HG02610 (cell line): ENCODE measurements around the gene TBC1D17.

Experiments
- ATAC-seq: cut with Tn5 transposase; IDR thresholded peaks from one replicate; pipeline ENCODE4 v1.9.1; 2021; ENCODE audit warnings: mild to moderate bottlenecking, moderate library complexity; ENCODE audit not compliant: unreplicated experiment

Gene TBC1D17

DNA sequence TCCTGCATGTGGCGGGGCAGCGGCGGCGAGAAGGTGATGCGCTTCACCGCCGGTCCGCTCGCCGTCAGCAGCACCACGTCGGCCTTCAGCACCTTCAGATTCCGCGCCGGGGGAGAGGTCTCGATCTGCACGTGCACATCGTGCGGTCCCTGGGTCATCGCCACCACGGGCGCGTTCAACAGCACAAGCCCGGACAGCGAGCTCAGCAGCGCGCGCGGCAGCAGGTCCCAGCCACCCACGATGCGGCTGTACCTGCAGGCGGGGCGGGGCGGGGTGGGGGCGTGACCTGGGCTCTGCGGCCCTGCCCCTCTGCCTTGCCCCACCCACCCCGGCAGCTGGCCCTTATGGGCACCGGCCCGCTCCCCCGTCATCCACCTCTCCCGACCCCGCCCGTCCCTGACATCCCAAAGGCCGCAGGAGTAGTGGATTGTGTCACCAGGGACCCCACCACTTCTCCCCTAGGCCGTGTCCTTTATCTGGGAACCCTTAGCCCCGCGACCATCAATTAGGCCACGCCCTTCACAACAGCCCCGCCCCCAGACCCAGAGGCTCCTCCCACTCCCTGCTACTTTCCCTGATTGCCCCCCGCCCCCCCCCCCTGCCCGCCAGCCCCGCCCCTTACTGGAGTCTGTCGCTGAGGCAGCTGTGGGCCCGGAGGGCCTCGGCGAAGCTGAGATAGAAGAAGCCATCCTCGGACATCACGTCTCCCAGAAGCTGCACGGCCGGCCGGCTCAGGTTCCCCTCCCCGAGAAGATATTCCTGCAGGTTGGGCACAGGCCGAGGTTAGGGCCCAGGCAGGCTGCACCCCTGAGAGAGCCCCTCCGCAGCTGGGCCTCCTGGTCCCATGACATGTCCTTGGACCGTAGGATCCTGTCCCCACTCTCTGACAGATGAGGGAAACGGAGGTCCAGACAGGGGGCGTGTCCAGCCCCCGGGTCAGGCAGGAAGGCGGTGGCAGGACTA lies 13.1 kb downstream of the TBC1D17 start:
- ATAC-seq = no peak

DNA sequence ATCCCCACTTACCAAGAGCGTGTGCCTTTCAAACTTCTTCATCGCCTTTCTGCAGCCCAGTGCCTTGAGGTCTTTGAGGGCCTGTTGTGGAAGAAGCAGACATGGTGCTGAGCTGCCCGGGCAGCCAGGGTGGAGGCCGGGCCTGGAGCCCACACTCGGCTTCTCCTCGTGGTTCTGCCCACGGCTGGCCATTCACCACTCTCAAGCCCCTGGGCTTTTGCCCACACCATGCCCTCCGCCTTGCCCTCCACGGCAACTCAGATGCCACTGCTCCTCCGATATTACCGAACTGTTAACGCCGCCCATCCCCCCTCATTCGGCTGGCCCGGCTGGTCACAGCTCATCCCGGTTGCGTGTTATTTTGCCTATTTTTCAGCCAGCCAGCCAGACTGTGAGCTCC lies 13.9 kb downstream of the TBC1D17 start:
- ATAC-seq = no peak

DNA sequence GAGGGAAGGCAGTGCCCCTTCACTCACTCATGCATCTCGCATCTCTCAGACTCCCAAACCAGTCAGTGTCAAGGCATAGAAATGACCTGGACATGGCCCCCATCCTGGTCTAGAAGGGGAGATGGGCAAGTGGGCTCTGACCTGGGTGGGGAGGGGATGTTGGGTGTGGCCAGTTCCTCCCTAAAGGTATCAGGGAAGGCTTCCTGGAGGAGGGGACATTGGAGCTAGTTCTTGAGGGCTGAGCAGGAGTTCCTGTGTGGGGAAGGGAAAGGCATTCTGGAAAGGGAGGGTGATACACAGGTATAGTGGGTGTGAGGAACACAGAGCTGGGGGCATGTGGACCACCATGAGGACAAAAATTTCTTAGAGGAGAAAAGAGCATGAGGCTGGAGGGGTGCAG lies 15.2 kb downstream of the TBC1D17 start:
- ATAC-seq = no peak

DNA sequence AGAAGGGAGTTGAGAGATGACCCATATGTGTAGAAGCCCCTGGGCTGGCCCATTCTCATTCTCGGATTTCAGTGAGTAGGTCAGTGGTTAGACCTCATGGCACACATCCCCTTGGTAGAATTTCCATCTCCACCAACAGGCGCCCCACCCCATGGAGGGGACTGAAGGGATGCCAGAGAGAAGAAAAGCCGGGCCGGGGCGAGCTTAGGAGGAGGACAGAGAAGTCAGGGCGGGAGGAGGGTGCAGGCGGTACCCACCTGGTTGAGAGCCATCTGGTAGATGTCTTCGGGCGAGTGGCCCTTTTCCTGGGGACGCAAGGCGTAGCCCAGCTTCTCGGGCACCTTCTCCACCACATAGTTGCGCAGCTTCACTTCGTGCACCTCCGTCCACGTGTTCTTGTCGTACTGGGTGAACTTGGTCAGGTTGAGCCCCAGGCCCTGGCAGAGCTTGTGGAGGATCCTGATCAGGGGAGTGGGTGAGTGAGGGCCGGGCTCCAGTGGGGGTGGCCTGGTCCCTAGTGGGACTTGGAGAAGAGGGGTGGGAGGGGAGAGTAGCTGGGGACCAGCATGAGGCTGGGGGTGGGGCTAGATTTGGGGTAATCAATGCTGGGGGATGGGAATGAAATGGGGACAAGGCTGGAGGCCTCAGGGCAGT lies 16.6 kb downstream of the TBC1D17 start:
- no peak for ATAC-seq

DNA sequence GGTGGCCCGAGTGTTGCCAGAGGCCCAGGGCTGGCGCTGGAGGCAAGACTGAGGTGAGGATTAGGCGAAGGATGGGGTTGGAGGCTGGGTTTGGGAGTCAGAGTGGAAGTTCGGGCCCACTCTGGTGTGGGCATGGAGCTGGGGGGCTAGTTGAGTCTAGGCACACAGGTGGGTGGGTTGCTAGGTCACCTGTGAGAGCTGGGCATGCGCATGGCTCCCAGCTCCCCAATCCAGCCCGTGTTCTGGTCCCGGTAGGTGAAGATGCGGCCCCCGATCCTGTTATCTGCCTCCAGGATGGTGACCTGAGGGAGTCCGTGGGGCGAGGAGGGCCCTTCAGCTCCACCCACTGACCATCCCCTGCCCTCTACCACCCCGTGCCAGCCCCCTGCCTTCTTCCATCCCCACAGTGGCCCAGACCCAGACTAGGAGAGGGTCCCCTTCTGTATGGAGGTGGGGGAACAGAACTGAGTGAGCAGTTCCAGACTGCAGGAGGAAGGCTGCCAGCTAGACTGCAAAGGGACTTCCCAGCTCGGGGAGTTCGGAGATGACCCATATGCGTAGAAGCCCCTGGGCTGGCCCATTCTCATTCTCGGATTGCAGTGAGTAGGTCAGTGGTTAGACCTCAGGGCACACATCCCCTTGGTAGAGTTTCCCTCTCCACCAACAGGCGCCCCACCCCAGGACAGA lies 17.5 kb downstream of the TBC1D17 start:
- ATAC-seq = peak; percentile 33

DNA sequence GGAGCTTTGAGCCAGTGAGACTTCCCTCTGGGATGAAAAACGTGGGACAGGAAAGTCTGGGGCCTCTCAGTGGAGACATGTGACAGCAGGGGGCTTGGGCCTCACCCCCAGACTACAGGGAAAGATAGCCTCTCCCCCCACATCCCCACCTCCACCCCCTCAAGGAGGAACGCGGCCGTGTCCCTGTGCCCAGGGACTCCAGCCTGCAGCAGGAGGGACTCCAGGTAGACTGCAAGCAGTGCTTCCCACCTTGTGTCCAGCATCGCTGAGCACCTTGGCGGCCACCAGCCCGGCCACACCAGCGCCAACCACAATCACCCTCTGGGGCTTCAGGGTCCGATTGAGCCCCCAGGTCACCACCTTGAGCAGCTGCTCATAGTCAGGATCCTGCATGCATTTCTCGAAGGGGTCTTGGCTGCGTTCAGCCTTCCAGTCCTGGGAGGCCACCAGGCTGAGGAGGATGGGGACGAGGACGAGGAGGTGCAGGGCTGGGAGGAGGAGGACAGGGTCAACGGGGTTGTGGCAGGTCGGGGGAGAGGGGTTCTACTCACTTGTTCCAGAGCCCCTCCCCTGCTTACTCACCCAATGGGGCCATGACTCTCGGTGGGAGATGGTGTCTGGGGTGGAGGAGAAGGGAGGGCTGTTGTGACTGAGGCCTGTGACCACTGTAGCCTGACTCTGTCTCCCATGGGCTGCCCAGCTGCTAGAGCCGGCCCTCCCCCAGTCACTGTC lies 18.2 kb downstream of the TBC1D17 start:
- no peak for ATAC-seq

DNA sequence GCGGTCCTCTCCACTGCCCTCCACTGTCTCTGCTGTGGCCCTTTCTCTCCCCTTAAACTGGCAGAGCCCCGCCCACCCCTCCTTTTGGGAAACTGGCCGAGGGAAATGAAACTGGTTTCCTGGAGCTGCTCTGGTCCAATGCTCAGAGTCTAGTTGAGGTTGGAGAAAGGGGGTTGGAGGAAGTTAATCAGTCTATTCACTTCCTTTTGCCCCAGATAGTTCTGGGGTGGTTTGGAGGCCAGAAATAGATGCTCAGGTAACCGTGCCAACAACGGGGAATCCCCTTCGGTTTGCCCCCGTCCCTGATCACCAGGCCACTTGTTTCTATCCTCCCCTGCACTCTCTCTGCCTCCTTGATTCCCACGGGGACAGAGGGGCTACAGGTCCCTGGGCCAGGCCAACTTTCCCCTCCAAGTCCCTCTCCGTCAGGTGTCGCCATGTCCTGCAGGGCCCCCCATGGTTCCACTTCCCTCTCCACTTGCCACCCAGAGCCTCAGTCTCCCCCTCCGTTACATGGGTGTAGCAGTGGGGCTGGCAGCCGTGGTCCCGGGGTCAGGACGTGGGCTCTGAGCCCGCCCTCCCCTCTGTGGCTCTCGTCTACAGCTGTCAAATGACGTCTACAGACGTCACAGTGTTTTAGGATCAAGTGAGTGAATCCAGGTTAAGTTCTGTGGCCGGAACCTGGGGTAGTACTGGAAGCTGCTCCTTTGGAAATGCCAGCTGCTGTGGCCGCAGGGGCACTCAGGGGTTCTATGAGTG lies 19.5 kb downstream of the TBC1D17 start, which contains the start of gene IL4I1:
IL4I1 (minus strand) TSS at position 25 of the 759 bp plus-strand sequence. CDS start 727 bp downstream, outside the sequence.
- ATAC-seq = peak; percentile 54

DNA sequence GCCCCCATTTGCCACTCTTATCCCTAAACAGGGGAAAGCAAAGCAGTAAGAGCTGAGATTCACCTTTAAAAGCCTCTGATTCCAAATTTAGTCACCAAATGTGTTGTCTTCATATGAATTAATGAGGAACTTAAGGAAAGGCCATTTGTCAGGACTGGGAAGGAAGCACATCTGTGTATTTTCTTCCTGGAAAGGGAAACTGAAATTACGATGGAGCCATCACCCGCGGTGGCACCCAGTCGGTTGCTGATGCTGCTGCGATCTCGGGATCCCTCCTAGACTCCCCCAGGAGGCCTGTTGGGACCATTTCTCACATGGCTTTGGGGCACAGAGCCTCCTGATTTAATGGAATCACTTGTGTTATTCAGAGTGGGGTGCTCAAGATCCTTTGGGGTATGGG lies 26.6 kb downstream of the TBC1D17 start:
- no peak for ATAC-seq

DNA sequence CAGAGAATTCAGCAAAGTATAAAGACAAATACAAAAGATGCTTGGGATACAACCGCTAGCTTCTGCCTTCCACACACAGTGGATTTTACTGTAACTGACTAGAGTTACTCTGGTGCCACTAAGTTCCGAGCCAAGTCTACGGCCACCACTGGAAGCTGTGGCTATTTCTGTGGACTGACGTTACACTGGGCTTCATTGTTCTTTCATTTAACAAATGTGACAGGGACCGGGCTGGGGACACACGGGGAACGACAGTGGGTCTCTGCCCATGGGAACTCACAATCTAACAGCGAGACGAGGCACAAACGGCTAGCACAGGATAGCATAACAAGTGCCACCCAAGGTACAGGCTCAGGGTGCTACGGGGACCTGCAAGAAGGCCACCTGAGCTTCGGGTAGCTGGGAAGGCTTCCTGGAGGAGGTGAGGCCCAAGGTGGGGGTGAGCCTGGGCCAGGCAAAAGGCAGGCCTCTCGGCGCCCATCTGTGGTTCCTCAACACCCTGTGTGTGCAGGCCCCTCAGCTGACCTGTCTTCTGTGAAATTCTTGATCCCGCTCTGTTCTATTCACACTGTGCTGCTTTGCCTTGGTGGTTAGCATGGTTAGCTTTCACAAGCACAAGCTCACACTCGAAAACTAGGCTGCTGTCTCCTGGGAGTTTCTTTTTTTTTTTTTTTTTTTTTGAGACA lies 29.5 kb downstream of the TBC1D17 start:
- no peak for ATAC-seq

DNA sequence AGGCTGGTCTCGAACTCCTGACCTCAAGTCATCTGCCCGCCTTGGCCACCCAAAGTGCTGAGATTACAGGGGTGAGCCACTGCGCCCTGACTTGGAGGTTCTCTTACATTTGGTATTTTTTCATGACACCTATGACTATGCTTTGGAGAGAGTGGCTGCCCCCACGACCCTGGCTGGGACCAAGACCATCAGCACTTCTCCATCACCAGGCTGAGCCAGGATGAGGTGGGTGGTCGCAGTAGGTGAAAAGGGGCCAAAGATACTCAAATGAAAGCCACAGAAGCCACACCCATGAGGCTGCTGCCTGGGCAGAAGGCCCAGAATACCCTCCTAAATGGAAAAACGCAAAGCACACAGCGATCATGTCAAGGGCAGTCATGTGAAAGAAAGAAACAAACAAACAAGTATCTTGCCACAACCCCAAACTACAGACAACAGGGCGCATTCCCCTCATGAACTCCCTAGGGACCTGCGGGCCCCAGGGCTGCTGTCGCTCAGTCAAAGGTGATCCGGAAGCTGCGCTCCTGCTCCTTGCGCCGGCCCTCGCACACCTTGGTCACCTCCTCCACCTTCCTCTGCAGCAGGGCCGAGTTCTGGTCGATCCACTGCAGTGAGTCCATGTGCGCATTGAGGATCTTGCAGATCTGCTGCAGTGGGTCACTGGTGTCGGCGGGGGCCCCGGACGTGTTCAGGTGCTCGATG lies 30.4 kb downstream of the TBC1D17 start:
- ATAC-seq = no peak

DNA sequence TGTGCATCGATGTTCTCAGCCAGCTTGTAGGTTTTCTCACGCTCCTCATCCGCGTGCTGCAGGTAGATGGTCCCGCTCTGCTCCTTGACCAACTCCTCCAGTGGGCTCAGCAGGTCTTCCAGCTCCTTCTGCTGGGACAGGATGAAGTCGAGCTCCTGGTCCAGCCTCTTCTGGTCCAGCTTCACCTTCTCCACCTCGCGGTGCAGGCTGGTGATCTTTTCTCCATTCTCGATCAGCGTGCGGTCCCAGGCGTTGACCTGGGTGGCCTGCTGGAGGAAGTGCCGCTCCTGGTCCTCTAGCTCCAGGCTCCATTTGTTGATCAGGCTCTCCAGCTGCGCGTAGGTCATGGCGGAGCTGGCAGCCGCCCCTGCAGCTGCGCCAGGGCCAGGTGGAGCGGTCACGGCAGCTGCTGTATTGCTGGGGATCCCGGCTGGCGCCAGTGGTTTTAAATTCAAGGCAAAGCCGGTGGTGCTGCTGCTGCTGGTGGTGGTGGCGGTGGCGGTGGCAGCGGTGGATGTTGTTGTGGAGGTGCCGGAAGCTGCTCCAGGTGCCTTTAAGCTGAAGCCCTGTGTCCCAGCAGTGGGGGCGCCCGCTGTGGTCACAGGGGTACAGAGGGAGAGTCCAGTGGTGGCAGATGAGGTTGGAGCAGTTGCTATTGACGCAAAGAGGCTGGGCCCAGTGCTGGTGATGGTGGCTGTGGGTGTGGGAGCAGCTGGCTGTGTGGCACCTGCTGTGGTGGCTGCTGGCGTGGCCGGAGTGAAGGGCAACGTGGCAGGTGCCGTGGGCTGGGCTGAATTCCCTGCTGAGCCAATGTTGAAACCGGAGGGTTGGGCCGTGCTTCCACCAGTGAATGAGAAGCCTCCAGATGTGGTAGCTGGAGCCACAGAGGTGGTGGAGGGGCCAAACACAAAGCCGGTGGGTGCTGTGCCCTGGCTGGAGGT lies 31.2 kb downstream of the TBC1D17 start:
- ATAC-seq = no peak

DNA sequence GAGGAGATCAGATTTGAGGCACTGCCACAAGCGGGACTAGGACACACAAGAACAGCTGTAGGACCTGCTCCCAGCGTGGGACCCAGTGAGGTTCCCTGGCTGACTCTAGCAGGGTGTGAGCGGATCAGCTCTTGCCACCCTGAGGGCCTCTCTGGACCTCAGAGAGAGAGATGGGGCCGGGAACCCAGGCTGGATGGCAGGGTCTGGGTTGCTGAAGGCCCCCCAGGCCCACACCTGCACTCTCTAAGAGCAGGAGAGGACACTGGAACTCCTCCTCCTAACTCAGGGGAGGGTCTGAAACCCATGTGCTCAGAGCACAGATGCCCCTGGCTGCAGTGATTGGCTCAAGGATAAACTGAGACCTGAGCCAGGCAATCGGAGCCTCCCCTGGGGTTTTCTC lies 32.7 kb downstream of the TBC1D17 start:
- no peak for ATAC-seq

DNA sequence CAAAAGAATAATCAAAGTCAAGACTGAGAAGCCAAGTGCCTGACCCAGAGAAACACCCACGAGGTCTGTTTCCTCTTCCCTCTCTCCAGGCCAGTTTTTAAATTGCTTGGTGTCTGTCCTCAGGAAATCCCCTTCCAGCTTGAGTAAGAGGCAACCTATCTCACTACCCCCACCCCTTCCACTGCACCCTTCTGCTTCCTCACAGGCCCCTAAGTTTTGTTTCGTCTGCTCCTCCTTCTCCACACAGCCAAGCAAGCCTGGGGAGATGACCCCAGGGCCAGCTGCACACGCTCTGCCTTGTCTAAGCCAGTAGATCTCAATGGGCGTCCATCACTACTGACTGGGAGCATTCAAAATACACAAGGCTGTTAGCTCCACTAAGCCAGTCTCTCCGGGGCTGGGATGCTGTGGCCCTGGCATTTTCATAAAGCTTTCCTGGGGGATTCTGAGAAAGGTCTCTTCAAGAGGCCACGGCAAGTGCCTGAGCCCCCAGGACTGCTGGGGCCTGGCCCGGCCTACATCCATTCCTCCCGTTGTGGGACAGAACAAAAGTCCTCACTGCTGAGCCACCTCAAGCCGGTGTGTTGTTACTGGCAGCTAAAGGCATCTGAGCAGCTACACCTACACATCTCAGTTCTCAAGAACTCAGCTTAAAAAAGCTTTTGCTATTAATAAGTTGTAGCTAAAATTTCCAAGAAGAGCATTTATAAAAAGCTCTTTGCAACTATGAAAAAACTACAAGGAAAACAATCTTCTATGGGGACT lies 34.1 kb downstream of the TBC1D17 start:
- ATAC-seq = peak; percentile 40

DNA sequence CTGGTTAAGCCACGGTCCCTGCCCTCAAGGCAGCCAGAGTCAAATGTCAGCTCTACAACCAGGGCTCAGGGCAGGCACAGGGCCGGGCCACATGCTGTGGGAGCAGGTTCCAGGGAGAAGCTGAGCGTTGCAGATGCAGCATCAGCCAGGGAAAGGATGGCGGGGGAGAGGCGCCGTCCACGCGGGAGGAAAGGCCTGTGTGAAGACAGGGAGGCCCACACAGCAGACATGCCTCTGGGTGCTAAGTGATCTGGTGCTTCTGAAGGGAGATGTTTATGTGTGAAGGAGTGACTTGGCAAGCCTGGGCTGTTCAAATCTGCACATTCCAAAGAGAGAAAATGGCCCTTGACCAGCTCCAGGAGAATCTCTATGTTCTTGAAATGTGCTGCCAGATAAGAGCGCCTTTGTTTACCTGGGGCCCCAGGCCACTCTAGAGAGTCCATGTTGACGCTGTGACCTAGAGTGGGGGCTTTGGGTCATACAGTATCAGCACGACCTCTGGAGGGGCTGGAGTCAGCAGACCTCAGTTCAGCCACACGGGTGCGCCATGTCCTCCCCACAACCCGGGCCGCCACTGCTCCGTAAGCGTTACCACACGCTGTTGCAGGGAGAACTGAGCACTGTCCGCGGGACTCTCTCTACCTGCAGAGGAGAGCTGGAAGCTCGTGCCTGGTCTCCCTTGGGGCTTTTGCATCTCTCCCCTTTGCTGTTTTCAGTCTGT lies 35.6 kb downstream of the TBC1D17 start:
- no peak for ATAC-seq

DNA sequence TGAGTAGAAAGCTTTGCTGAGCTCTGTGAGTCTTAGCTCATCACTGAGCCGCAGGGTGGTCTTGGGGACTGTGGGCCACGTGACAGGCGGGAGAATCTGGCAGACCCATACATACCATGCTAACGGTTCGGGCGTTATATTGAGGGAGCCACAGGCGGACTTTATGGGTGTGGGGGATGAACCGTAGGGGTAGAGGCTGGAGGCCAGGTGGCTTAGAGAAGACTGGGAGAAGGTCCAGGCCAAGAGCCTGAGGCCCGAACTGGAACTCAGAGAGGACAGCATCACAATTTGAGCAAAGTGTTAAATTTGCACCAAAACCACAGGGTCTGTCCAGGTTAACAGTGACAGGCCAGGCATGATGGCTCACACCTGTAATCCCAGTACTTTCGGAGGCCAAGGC lies 36.2 kb downstream of the TBC1D17 start:
- ATAC-seq = no peak

DNA sequence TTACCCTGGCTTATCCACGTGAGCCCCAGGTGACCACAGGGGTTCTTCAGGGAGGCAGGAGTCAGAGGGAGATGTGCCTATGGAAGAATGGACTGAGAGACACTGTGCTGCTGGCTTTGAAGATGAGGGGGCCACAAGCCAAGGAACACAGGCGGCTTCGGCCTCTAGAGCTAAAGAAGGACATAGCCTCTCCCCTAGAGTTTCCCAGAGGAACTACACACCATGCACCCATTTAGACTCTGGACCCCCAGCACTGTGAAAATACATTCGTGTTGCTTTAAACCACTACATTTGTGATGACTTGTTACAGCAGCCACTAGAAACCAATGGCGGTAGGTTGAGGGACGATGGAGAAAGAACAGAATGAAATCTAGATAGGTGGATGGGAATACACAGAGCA lies 37.8 kb downstream of the TBC1D17 start:
- ATAC-seq = no peak
